Measurements from ENCODE around the gene FAM53B.

Gene FAM53B

DNA sequence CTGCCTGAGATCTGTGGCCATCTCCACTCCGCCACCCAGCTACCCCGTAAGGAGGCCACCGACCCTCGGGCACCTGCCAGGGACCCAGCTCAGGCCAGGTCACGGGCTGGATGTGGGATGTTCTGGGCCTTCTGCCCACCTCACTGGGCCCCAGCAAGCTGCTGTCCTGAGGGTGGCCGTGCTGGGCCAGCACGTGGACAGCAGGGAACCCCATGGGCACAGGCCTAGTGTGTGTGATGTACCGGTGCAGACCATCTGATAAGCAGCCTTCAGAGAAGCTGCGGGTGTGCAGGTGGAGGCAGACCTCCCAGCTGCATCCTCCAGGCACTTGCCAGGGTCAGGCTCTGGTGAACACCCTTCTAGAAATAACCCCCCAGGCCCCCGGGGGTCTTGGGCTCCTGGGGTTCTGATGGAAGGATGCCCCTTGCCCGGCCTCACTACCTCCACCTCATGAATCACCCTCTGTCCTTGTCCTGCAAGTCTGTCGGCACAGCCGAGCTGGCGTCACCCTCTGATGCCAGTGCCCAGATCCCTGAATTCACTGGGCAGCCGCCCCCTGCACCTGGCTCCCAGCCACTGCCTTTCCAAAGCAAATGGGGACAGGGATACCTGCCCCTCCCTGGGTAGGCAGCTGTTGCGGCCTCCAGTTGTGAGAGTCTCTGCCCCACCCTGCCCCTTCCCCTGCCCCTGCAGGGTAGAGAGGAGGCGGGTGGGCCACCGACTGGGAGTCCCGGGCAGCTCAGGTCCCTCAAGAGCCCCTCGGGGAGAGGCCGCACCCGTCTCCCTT is 139.8 kb downstream of the FAM53B start:
- H3K4me3 ChIP-seq (ENCODE audit: low read depth, low read length), result no peak overlapping the region
- TF ChIP-seq, protein P1, sequence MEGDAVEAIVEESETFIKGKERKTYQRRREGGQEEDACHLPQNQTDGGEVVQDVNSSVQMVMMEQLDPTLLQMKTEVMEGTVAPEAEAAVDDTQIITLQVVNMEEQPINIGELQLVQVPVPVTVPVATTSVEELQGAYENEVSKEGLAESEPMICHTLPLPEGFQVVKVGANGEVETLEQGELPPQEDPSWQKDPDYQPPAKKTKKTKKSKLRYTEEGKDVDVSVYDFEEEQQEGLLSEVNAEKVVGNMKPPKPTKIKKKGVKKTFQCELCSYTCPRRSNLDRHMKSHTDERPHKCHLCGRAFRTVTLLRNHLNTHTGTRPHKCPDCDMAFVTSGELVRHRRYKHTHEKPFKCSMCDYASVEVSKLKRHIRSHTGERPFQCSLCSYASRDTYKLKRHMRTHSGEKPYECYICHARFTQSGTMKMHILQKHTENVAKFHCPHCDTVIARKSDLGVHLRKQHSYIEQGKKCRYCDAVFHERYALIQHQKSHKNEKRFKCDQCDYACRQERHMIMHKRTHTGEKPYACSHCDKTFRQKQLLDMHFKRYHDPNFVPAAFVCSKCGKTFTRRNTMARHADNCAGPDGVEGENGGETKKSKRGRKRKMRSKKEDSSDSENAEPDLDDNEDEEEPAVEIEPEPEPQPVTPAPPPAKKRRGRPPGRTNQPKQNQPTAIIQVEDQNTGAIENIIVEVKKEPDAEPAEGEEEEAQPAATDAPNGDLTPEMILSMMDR (IDR thresholded peaks at IDR 0.05; ENCODE audit: control insufficient read depth, extremely low read depth, insufficient read depth), result no peak
- DNase-seq (ENCODE audit: low read depth), result no peak

DNA sequence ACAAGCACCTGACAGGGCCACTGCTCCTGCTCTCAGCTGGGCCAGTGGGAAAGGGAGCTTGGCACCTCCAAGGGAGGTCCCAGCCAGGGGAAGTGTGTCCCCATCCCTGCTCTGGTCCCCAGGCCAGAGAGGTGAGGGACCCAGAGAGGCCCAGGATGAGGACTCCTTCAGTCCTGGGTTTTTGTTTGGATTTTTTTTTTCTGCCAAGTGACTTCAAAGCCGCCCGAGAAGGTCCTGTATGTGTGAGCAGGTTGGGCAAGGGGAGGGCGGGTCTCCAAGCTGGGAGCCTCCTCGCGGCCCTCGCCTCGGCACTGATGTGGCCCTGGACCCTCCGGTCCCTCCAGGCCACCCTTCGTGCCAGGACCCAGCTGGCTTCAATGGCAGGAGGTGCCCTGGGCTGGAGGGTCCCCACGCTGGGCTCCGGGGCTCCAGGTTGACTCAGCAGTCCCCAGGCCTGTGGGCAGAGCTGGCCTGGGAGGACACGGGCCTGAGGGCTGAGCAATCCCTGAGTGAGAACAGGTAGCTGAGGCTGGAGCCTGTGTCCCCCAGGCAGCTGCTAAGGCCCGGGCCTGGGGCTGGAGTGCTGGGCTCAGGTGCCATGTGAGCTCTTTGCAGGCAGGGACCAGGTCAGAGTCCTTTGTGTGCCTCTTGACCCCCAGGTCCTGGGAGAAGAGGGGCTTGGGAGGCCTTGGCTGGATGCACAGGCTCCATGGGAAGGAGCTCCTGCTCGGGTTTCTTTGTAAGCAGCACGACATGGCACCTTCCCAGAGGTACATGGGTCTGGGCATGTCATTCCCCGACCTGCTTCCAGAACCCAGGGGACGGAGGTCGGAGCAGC is 140.6 kb downstream of the FAM53B start:
- no peak overlapping the region for H3K4me3 ChIP-seq (ENCODE audit: low read depth, low read length)
- no peak for DNase-seq (ENCODE audit: low read depth)

GRCh38 chr10:124602646-124603365 is 141.4 kb downstream of the FAM53B start:
- no peak for DNase-seq (ENCODE audit: low read depth)
- no peak overlapping the region for H3K4me3 ChIP-seq (ENCODE audit: low read depth, low read length)
- TF ChIP-seq, protein P1 (IDR thresholded peaks at IDR 0.05; ENCODE audit: control insufficient read depth, extremely low read depth, insufficient read depth), result no peak

More for the DNA sequence above, 140.6 kb downstream of the FAM53B start:
- TF ChIP-seq, protein P1 (IDR thresholded peaks at IDR 0.05; ENCODE audit: control insufficient read depth, extremely low read depth, insufficient read depth), result no peak

DNA sequence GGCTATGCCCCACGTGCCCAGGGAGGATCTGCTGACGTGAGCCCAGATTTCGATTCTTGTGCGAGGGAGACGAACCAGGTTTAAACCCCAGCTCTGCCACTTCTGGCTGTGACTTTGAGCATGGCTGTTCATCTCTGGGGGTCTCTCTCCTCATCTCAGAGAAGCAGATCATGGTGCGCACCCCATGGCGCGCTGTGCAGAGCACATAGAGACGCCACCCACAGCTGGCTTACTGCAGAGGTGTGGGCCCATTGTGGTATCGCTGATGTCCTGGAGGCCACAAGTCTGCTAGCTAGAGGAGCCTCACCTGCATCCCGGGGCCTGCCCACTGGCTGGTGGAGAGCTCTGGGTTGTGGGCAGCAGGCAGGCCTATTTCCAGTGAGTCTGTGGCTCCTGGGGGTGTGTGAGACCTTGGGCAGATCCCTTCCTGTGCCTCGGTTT is 142.0 kb downstream of the FAM53B start:
- TF ChIP-seq, protein P1 (IDR thresholded peaks at IDR 0.05; ENCODE audit: control insufficient read depth, extremely low read depth, insufficient read depth), result no peak
- DNase-seq (ENCODE audit: low read depth), result no peak
- H3K4me3 ChIP-seq (ENCODE audit: low read depth, low read length), result no peak overlapping the region

DNA sequence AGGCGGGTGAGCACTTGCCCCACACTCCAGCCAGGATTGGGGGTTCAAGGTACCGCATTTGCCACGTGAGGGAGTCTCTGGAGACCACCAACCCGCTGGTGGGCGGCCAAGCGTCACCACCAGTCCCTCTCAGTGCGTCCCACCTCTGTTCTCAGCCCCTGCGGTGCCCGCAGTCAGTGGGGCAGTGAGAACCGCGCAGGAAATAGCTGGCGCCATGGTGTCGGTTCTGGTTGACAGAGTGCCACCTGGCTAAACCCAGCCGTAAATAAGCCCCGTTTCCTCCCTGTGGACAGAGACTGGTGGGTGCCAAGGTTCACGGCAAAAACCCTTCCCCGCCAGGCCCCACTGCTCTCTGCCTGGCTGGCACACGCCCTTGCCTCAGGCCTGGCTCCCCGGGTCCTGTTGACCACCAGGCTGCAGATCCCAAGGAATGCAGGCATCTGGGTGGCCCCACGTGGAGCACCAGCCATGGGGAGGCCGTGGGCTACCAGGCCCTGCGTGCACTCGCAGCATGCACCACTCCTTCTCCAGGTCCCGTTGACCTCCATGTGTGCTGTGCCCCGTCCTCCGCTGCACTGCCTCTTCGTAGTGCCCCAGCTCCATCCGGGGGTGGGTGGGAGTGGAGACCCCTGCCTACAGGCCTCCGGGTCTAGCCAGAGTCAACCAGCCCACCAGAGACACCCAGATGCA is 142.6 kb downstream of the FAM53B start:
- DNase-seq (ENCODE audit: low read depth), result no peak
- TF ChIP-seq, protein P1 (IDR thresholded peaks at IDR 0.05; ENCODE audit: control insufficient read depth, extremely low read depth, insufficient read depth), result no peak

GRCh38 chr10:124601016-124601415 is 143.2 kb downstream of the FAM53B start:
- no peak overlapping the region for H3K4me3 ChIP-seq (ENCODE audit: low read depth, low read length)
- DNase-seq (ENCODE audit: low read depth), result no peak
- TF ChIP-seq, protein P1 (IDR thresholded peaks at IDR 0.05; ENCODE audit: control insufficient read depth, extremely low read depth, insufficient read depth), result no peak

More for the DNA sequence above, 142.6 kb downstream of the FAM53B start:
- no peak overlapping the region for H3K4me3 ChIP-seq (ENCODE audit: low read depth, low read length)

All from LNCaP clone FGC (cell line).